HepG2 (cell line): Measurements from ENCODE around the gene CIROP. TPM values are rescaled to one million over a fixed set of nuclear protein-coding genes. Genes with fewer than 3 reads are reported as not detected.

ENCODE experiments used
- ATAC-seq: fragments of 200-7000 bp; cut with Tn5 transposase; 3 replicates; pipeline ENCODE4 v1.9.1; 2020; ENCODE audit warnings: mild to moderate bottlenecking, moderate library complexity
- BruUV-seq: library from RNA; stranded (reverse); fragments of 400-500 nt; replicated peaks from 2 replicates; lab custom pipeline; 2021; lab: Mats Ljungman, UMichigan
- CTCF ChIA-PET: fragments of 300-600 bp; formaldehyde crosslinking; extraction: SDS; loops from one replicate; lab custom pipeline; 2021; ENCODE audit warnings: low total read pairs, inconsistent platforms, low intra/inter-chr PET ratio; lab: Yijun Ruan, JAX
- POLR2A ChIA-PET: fragments of 350-600 bp; sonication (Branson Sonifier 250); formaldehyde crosslinking; loops from one replicate; lab custom pipeline; 2020; ENCODE audit warnings: antibody characterized with exemption, inconsistent platforms; lab: Yijun Ruan, JAX
- DNase-seq: peaks from one replicate; pipeline ENCODE4 v3.0.0-alpha.2; 2015; ENCODE audit warnings: low spot score
- FAIRE-seq: peaks from 3 replicates; lab custom pipeline; 2011; peaks lifted over from hg19 to GRCh38; lab: Jason Lieb, UNC
- H2AFZ ChIP-seq: one replicate; pipeline ENCODE4 v1.6.1; 2011; ENCODE audit warnings: low read length, inconsistent platforms
- H3K27ac ChIP-seq: fragments of 300-600 bp; 3 replicates; pipeline ENCODE4 v1.8.0; 2011; ENCODE audit warnings: mixed run types, mild to moderate bottlenecking, mixed read lengths, low read length, inconsistent platforms; ENCODE audit not compliant: insufficient read depth; ENCODE audit errors: extremely low read length
- H3K27me3 ChIP-seq, 2 experiments: fragments of 200-600 bp in 1 of 2; 2 replicates in 1 of 2; 3 replicates in 1 of 2; pipeline versions ENCODE4 v1.6.0 to v1.8.0; 2011; ENCODE audit warnings: low read length in 2 of 2, mild to moderate bottlenecking in 2 of 2, moderate library complexity in 2 of 2, inconsistent platforms in 1 of 2; ENCODE audit not compliant: insufficient read depth in 2 of 2, control insufficient read depth in 1 of 2
- H3K36me3 ChIP-seq, 2 experiments: fragments of 200-600 bp in 1 of 2; replicated peaks in 1 of 2; 2 replicates in 1 of 2; 3 replicates in 1 of 2; pipeline versions ENCODE4 v1.5.1 to v1.8.0; 2011; ENCODE audit warnings: low read length in 2 of 2, inconsistent platforms in 1 of 2; ENCODE audit not compliant: insufficient read depth in 2 of 2, control insufficient read depth in 1 of 2
- H3K4me1 ChIP-seq: 2 replicates; pipeline ENCODE4 v1.5.1; 2012; ENCODE audit warnings: low read length, inconsistent platforms; ENCODE audit not compliant: insufficient read depth
- H3K4me2 ChIP-seq: 2 replicates; pipeline ENCODE4 v1.6.0; 2011; ENCODE audit warnings: low read depth, low read length, inconsistent platforms
- H3K4me3 ChIP-seq, 3 experiments: fragments of 200-600 bp in 1 of 3; sonication (generic), shearing (Covaris generic) in 1 of 3; replicated peaks in 1 of 3; 2 replicates each; pipeline ENCODE4 v1.5.1; 2011 to 2016; ENCODE audit warnings: low read length in 3 of 3, inconsistent platforms in 2 of 3, low read depth in 2 of 3, mild to moderate bottlenecking in 2 of 3, control low read depth in 1 of 3, mixed read lengths in 1 of 3; ENCODE audit not compliant: insufficient read depth in 1 of 3
- H3K79me2 ChIP-seq: one replicate; pipeline ENCODE4 v1.6.1; 2011; ENCODE audit warnings: low read length, inconsistent platforms; ENCODE audit not compliant: insufficient read depth
- H3K9ac ChIP-seq: 2 replicates; pipeline ENCODE4 v1.6.0; 2011; ENCODE audit warnings: mild to moderate bottlenecking, low read depth, low read length, inconsistent platforms; ENCODE audit not compliant: insufficient read depth
- H3K9me3 ChIP-seq: 2 replicates; pipeline ENCODE4 v1.5.1; 2012; ENCODE audit warnings: mild to moderate bottlenecking, low read length
- H4K20me1 ChIP-seq: 2 replicates; pipeline ENCODE4 v1.6.0; 2011; ENCODE audit warnings: inconsistent platforms, mild to moderate bottlenecking, low read length, moderate library complexity; ENCODE audit not compliant: insufficient read depth
- AGO2 ChIP-seq: fragments of 200-400 bp; formaldehyde crosslinking; optimal IDR thresholded peaks from 2 replicates; pipeline ENCODE3; 2017; ENCODE audit warnings: mild to moderate bottlenecking, low read depth, low read length, moderate library complexity
- CTCF ChIP-seq: sonication (generic); formaldehyde crosslinking; IDR thresholded peaks from 2 replicates; pipeline ENCODE4 v1.5.0; 2020; ENCODE audit warnings: mild to moderate bottlenecking, missing genetic modification reagents, moderate library complexity
- GATAD1 ChIP-seq: IDR thresholded peaks from 2 replicates; pipeline ENCODE4 v1.6.1; 2016; ENCODE audit warnings: missing genetic modification reagents, missing compliant biosample characterization
- NRL ChIP-seq: sonication (generic); formaldehyde crosslinking; IDR thresholded peaks from 2 replicates; pipeline ENCODE4 v1.5.0; 2020; ENCODE audit warnings: missing genetic modification reagents, mild to moderate bottlenecking, moderate library complexity, borderline replicate concordance
- ZFP90 ChIP-seq: sonication (generic); formaldehyde crosslinking; IDR thresholded peaks from 2 replicates; pipeline ENCODE4 v1.8.0; 2022; ENCODE audit warnings: missing genetic modification reagents, mild to moderate bottlenecking, inconsistent platforms, borderline replicate concordance
- ZNF3 ChIP-seq: IDR thresholded peaks from 2 replicates; pipeline ENCODE4 v1.7.0; 2017; ENCODE audit warnings: inconsistent platforms
- ZNF691 ChIP-seq: sonication (generic); formaldehyde crosslinking; IDR thresholded peaks from 2 replicates; pipeline ENCODE4 v1.4.0; 2020; ENCODE audit warnings: missing genetic modification reagents, low read depth, mild to moderate bottlenecking, borderline replicate concordance
- WGBS: methylation state at CpG from one replicate; pipeline ENCODE4 v1.1.6; 2017; ENCODE audit warnings: low lambda C conversion rate; 5-methylcytosine and 5-hydroxymethylcytosine counted together
- in situ Hi-C: cut with HindIII; loops from 2 replicates; pipeline ENCODE4 v1.10.0; 2017; ENCODE audit warnings: low pct_unique_long_range_greater_than_20kb; ENCODE audit not compliant: extremely low pct_ligation_motif_present
- intact Hi-C: fragments of 100-400 bp; cut with micrococcal nuclease; formaldehyde crosslinking; loops from one replicate; pipeline ENCODE4 v1.10.0; 2022; ENCODE audit not compliant: unreplicated experiment
- polyA plus RNA-seq, 8 experiments: library from polyadenylated mRNA; depleted of rRNA in 3 of 8; stranded (reverse) in 7 of 8; unstranded in 1 of 8; fragments of >200 nt; fragmentation: Illumina TruSeq in 4 of 8; extraction: Trizol in 4 of 8; gene quantifications; 2 replicates each; pipeline versions ENCODE4 v1.2.1 to v1.2.3, GENCODE V29; 2011 to 2016; ENCODE audit warnings: low read depth in 4 of 8, missing spikeins in 1 of 8, mixed read lengths in 1 of 8; ENCODE audit not compliant: insufficient read depth in 1 of 8
- total RNA-seq, 5 experiments: library from RNA; depleted of rRNA; stranded (reverse); fragments of >200 nt; fragmentation: Illumina TruSeq; extraction: Trizol; gene quantifications; 2 replicates each; pipeline ENCODE4 v1.2.3, GENCODE V29; 2016; ENCODE audit warnings: low read depth in 1 of 5

Gene CIROP
- total and polyA plus RNA-seq, 2 of the 13 experiments (the other 11 are each of a cell fraction or from before 2014, with no cell fraction given), result 0.07 TPM; not detected in 1

- TF ChIP-seq ZNF691 (CRISPR knock-in tag), result no peak
- TF ChIP-seq NRL (CRISPR knock-in tag), result no peak
- TF ChIP-seq CTCF (CRISPR knock-in tag), result 0 out of 2 replicates have a peak, but pooled peaks have one; percentile 13
- no peak for TF ChIP-seq ZNF3 (CRISPR knock-in tag)
- no peak; the same call in 1 of the 2 replicates for TF ChIP-seq GATAD1 (CRISPR knock-in tag)
These were observed 26.1 kb downstream of the CIROP start (continued) for GRCh38 chr14:23078692-23079116.

GRCh38 chr14:23077962-23078361 is 26.8 kb downstream of the CIROP start:
- Histone ChIP-seq H3K9me3 (no peaks in the 10 kb centered on the region), H3K79me2 (no peaks in the 10 kb centered on the region), H3K9ac (no peak overlapping the region), H3K4me1 (no peaks in the 10 kb centered on the region), H3K27me3 (no peaks in the 10 kb centered on the region), H2AFZ (no peak overlapping the region), H3K4me3 (no peak overlapping the region), H4K20me1 (peaks cover 9% of the 10 kb centered on the region; the same call in 1 of the 2 replicates), H3K4me2 (no peak overlapping the region), H3K36me3 (peaks cover 63 to 94% of the 10 kb centered on the region in 2 experiments), H3K27ac (no peak overlapping the region)
- 97% methylated on average over 5 of the region's 5 CpGs for WGBS
- FAIRE-seq (no peak), ATAC-seq (no peak), DNase-seq (no peak)
- ChIA-PET CTCF (interaction anchor here (1.6 to 4.1 kb wide), 4 partner anchors 9 to 109 kb away, joined by 4 to 20 read pairs (median 8); partner anchors contain the start of gene ACIN1), POLR2A (interaction anchor here (1.4 to 5.8 kb wide), 5 partner anchors 9 to 101 kb away, joined by 3 to 85 read pairs (median 12); partner anchors contain the start of genes ACIN1 and C14orf119)
- BruUV-seq, result no TSS peak
- intact Hi-C loops (loop anchor here (1.0 kb wide), 2 partner anchors 9 to 31 kb away; no protein-coding TSS in a partner anchor), in situ Hi-C loops (no loop called here)
- peak; percentile 14 for TF ChIP-seq AGO2
- no peak for TF ChIP-seq ZFP90 (CRISPR knock-in tag)
